Mesenteric fat pad (tissue), 1 donor: ENCODE results near the gene NTN1. TPM values are rescaled to one million over a fixed set of nuclear protein-coding genes. Genes with fewer than 3 reads are reported as not detected.

Experiments
- DNase-seq: peaks from one replicate; pipeline ENCODE4 v3.0.0-alpha.2; 2020; ENCODE audit warnings: low spot score
- total RNA-seq: library from RNA; stranded (reverse); fragmentation: NEBNext Ultra II Directional; extraction: Animal tissue kit (Norgen Biotek cat#: 25700); gene quantifications from one replicate; pipeline ENCODE4 v1.2.1, GENCODE V29; 2021
- donor health status: DM: yes; HTN: yes; CAD: no.

The NTN1 gene
- total RNA-seq, 1 donor from 2014 or later: 3.1 TPM

DNA sequence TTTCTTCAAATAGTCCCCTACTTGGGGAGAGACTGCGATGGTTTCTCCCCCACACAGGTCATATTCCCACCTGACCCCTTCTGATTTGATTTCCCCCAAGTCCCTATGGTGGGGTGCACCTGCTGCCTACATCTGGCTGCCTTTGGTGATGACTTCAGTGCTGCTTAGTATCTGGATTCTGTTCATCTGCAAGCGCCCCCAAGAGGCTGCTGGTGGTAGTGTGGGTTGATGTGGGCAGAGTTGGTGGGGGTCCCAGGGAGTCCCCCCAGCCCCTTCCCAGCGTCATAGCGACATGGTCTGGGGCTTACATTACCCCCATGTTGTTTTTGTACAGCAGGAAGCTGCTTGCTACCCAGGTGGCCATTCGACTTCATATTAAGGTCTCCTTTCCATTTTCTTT is 99.2 kb downstream of the NTN1 start:
- peak; percentile 88 for DNase-seq

DNA sequence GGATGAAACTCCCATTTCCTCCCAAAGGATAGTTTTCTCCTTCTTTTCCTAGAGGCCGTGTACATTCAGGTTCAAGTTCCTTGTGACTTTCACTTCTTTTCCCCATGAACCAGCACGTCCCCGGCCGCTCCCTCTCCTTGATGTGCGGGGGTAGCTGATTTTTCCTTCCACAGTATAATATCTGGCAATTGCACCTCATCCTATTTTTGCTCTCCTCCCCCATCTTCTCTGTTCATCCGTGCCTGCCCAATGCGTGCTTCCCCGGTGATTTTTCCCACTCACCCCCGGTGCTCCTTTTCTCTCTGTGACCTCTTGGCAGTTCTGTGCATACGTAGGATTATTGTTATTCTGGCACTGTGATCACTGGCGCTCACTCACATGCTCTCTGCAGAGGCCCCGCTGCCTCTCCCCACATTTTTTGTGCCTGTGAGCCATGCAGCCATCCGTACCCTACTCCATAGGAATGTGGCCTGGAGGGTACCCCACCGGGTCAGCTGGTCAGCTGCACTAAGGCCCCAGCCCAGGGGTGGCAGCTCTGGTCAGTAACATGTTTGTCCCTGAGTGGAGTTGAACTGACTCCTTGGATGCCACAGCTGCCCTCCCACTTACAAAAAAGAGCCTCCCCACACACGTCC is 100.0 kb downstream of the NTN1 start:
- DNase-seq: no peak

DNA sequence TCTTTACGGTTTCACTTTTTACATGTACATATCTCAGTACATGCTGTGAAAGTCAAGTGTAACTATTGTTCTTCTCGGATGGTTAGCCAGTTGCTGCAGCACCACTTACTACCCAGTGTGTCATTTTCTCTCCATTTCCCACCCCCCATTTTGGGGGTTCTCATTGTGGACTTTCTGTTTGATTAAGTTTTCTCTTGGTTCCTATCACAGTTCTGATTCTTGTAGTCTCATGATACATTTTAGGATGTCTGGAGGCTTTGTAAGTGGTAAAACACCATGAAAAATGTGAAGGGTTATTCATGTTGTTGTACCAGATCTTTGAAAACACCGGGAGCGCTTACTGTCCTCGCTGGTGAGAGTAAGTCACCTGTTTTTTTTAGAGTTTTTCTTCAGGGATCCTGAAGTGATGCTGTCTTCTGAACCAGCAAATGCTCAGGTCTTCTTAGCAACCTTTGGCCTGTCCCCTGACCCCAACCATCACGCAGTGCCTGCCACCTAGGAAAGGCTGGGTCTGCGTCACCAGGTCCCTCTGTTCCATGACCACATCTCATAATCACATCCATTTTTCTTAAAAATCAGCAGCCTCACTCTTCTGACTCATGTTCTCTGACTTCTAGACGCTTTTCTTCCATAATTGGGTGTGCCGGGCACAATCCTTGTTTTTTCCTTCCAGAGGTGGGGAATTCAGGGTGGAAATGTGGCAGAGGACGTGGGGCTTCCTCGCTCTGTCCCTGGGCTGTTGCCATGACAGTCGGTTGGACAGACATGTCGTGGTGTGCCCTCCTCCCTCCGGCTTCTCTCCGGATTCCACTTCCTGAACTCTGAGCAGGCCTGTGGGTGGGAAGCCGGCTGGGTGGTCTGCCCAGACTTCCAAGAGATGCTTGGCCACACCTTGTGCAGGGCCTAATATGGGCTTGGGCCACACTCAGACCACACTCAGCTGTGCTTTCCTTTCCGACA is 102.6 kb downstream of the NTN1 start:
- DNase-seq: no peak

DNA sequence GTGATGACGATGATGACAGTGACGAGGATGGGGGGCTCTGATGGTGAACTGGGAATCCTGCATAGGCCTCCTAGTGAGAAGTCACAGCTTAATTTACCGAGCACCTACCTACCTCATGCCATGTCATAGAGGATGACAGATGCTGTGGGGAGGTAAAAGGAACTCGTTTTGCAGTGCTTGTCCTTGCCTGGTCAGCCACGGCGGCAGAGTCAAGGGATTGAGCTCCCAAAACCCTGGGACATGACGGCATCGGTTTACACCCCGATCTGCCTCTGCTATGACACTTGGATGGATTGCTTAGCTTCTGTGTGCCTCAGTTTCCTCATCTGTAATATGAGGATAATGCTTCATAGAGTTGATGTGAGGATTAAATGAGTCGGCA is 103.2 kb downstream of the NTN1 start:
- no peak for DNase-seq

DNA sequence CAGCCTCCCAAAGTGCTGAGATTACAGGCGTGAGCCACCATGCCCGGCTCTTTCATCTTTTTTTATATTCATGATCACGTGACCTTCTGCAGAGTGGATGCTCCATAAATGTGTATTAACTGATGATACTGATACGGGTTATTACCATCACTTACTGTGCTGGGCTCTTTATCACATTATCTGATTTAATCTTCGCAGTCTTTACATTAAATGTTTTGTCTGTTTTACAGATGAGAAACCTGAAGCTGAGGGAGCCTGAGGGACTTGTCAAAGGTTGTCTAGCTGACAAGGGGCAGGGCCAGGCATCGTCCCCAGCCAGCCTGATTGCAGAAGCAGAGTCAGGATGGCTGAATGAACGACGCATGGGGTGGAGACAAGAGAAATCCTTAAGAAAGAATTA is 104.4 kb downstream of the NTN1 start:
- DNase-seq: no peak

DNA sequence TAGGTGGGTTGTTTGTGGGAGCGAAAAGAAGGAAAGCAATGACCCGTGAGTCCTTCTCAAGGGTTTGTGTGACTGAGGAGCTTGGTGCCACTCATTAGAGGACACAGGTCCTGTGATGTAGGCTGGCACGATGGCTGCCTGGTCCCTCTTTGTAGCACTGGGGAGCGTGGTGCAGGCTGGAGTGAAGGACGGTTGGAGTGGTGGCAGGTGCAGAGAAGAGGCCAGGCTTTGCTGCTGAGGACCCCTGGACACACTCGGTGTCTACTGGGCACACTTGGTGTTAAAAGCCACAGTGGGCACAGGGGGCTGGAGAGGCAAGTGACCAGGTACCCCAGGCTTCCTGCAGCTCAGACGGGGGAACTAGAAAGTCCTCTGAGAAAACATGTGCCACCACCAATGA is 106.0 kb downstream of the NTN1 start:
- DNase-seq: no peak

DNA sequence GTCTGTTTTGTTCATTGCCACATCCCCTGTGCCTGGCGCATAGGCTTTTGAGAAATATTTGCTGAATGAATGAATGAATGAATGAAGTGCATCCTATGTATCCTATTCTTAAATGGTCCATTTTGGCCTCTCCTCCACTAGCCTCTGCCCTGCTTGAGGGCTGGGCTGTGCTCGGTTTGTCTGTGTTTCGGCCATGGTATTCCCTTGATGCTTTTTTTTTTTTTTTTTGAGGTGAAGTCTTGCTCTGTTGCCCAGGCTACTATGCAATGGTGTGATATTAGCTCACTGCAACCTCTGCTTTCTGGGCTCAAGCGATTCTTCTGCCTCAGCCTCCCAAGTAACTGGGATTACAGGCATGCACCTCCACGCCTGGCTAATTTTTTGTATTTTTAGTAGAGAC is 110.1 kb downstream of the NTN1 start:
- no peak for DNase-seq

DNA sequence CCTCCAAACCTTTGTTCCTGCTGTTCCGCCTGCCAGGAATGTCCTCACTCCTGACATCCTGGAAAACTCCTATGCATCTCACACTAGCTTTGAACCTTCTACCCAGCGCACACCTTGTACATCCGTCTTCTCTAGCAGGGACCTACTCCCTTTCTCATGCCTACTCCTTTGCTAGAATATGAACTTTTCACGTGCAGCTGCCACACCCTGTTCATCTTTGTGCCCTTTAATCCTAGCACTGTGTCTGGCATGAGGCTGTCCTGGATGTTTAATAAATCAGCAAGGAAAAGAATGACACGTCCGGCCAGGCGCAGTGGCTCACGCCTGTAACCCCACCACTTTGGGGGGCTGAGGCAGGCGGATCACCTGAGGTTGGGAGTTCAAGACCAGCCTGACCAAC is 111.0 kb downstream of the NTN1 start:
- no peak for DNase-seq

DNA sequence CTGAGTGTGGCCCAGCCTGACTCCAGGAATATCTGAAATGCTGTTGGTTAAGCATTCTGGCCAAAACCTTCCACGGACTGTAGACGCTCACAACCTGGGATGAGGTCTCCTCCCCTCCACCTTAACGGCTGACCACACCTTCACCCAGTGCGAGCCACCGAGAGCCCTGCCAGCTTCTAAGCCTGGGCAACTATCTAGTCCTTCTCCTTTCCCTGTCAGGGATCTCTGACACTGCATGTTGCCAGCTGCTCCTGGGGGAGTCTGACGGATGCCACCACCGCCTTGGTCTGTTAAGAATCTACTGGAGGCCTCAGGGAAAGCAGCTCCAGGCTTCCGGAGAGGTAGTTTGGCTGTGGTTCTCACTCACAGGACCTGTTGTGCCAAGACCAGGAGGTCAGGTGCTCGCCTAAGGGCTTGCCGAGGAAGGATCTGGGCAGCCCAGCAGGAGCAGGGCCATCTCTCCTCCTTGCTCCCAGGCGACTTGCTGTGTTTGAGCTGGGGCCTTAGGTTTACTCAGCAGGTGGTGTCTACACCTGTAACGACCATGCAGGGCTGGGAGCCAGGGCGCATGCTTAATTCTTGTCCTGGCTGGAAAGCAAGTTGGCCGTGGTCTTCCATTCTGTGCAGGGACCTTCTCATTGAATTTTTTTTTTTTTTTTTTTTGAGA is 111.8 kb downstream of the NTN1 start:
- no peak for DNase-seq

DNA sequence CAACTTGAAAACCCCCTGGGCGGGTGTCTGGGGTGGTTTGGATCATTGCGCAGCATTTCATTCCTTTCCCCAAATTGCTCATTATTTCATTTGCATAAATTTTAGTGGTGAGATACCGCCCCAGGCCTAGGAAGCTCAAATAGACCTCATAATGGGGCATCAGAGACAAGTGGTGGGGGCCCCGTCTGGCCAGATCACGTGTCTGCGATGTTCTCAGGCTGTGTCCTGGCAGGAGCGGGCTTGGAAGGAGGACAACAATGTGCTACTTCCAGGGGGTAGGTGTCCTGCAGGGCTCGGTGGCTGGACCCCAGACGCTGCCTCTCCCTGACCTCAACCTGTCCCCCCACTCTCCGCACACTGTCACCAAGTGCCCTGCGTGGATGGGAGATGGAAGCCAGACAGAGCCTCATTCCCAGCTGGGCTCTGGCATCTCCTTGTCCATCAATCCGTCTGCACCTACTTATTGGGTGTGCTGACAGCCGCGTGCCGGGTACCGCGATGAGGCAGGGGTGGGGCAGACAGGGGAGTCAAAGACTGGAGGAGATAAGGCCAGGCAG is 116.9 kb downstream of the NTN1 start:
- DNase-seq: no peak

DNA sequence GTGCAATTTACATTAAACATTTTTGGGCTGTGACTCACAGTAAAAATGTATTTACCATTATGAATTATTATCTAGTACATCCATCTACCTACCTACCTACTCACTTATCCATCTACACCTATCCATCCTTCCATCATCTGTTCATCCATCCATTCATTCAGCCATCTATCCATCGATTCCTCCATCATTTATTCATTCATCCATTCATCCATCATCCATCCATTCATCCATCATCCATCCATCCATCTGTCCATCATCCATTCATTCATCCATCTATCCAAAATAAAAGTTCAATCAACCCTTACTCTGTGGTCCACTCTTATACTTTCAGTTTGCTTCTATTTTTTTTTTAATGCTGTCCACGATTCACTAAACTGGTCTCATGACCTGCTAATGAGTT is 118.4 kb downstream of the NTN1 start:
- DNase-seq: no peak

DNA sequence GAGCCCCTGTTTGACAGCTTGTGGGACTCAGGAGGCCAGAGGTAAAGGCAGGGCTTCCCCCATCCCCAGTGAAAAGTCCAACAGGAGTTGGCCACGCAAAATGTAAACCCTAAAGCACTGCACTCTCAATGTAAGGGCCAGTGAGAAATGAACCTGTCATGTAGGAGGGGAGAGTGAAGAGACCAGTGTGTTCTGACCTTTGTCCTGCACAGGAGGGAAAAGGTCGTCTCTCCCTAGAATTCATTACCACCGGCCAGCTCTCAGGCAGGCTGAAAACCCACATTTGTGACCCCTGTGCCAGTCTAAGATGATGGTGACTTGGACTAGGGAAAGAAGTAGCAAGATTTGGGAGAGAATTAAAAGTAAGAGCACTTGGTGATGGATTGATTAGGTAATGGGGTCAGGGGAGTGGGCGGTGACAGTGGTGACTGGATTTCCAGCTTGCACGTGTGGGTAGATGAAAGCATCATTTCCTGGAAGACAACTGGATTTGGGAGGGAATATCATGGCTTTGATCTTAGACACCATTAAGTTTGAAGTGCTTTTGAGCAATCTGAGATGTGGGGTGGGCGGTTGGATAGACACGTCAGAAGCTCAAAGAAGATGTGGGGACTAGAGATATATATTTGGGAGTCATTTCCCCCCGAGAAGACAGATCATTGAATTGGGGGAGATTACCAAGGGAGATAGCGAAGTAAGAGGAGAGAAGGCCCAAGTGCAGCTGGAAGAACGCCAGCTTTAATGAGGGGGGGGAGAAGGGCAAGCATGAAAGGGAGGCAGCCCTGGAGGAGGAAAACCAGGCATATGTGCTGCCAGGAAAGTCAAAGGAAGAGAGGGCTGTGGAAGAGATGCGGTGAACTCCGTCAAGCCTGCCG is 119.5 kb downstream of the NTN1 start:
- no peak for DNase-seq

DNA sequence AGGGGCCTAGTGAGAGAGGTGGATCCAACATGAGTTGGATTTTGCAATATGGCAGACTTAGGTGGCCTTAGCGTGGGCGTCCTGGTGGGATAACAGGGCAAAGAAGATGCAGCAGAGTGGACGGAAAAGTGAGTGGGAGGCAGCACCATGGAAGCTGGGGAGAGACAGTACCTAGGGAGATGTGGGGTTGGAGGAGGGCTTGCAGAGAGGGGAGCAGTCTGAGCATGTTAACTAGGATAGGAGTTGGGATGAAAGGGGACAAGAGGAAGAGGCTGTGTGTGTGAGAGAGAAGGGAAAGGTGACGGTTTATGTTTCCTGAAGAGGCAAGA is 120.1 kb downstream of the NTN1 start:
- DNase-seq: no peak

DNA sequence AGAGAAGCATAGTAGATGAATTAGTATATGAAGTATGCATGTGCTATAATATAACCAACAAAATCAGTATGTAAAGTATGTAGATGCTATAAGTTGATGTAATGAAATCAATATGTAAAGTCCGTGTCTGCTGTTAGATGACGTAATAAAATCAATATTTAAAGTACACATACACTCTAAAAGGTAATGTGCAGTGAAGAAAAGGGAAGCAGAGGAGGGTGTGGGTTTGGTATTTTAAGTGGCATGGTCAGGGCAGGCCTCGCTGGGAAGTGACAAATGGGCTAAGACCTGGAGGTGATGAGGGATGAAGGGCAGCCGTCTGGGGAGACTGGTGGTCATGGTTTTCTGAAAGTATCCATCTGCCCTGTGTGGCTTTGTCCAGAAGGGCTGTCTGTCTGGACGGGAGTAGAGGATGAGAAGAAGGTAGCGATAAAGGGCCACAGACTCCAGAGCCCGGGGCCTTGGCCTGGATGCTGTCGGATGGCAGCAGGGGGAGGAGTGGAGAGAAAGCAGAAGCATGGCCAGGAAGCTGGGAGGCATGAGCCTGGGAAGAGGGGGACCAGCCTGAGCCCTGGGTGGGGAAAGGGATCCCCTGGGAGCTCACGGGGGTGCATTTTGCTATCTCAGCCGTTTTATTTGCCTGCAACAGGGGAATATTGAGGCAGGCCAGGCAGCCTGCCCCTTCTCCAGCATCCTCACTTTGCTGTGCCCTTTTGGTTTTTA is 121.6 kb downstream of the NTN1 start:
- no peak for DNase-seq

DNA sequence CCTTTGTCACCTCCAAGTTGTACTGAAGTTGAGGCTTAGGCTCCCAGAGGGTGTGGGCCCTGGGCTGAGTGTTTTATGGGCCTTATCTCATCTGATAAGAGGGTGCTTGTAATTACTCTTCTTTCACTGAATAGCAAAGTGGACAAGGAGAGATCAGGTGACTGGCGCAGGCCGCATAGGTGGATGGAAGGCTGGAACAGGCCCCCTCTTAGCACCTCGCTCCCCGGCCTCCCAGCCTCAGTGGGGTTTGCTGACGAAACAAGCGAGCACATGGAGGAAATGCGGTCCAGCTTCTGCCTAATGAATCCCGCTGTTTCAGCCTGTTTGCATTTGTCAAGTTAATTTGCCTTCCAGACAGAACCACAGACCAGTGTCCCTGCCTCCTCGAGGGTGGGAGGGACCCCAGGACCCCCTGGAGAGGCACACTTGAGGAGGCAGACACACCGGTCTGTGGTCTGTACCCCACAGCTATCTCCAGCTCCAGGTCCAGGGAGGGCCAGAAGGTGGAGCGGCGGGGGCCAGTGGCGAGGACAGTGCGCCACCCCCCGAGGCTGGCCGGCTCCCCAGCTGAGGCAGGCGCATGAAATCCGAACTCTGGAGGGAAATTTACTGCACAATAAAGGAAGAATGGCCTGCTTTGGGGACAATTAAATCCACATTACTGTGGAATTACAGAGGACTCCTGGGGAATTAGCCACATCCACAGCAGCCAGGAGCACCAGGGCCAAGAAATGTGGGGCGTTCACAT is 123.4 kb downstream of the NTN1 start:
- DNase-seq: no peak

DNA sequence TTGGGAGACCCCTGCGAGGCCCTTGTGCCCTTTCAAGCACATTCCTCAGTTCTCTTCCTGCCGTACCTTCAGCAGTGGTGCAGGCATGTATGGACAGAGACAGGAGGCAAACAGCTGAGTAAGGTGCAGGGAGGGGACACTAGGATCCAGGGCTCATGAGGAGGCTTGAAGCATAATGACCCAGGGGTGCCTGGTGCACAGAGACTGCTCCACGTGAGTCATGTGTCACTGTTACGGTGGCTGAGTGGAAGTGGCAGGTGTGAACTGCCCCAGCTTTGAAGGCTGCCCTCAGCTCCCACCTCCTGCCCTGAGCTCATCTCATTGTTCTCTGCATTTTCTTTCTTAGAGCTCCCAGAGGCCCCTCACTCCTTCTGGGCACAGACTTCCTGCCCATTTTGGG is 124.8 kb downstream of the NTN1 start:
- DNase-seq: no peak

DNA sequence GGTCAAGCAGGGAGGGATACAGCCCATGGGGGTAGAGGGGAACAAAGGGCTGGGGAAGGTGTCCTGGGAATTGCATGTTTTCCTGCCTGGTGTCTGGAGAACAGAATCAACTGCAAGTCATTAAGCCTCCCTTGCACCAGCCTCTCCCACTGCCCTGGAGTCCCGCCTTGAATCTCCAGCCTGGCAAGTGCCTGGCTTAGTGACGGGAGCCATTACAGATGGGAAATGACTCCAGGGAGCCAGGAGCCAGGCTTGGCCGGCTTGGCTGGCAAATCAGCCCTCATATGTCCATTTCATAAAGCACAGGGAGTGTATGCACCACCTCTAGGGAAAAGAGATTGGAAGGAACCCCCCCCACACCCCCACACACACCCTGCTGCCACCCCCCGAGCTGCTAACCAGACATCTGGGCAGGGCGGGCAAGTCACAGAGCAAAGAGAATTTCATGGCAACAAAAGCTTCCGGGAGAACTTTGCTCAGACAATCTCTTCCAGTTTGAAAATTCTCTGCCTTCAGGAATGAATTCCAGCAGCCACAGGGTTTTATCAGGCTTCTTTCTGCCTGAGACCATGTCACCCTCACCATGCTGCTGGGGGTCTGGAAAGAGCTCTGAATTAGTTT is 127.7 kb downstream of the NTN1 start:
- no peak for DNase-seq

DNA sequence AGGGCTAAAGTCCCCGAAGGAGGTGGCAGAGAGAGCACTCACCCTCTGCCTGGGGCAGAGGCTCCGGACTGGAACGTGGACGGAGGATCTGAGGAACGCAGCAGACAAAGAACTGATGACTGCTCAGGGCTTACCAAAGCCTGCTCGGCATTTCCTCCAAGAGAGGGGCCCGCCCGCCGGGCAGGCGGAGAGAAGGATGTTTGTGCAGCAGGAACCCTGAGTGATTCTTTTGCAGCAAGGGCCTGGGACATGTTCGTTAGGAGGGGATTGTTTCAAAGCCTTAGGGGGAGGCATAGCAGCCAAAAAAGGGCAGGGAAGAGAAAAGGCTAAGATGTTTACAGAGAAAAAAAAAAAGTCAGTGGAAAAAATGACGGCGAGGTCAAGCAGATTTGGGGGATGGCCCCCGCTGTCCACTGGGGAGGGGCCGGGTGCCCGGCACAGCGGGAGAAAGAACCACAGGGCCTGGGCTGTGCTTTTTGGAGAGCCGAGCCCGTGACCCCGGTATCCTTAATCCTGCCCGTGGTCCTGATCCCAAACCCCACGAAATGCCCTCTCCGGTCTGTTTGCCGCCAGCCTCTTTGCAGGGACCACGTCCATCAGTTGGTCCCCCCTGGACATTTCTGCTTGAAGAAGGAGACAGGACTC is 129.3 kb downstream of the NTN1 start:
- DNase-seq: no peak

DNA sequence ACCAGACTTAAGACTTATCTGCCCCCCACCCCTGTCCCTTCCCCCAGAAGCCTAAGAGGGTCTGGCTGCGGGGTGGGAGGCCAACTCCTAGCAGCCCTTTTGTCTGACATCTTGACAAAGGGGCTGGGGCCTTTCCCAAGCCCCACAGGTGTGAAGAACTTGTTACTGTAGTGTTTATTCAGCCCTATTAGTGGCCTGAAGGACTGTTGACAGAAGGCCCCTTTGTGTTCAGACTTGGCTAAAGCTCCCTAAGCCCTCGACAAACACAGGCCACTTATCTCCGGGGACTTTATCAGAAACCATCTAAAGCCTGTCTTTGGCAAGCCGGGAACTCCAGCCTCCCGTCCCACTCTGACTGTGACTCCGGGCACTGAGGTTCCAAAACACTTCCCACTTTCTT is 129.8 kb downstream of the NTN1 start:
- no peak for DNase-seq
